Peyer's patch (tissue), 4 donors: ENCODE data around the gene DGKH. TPM values are rescaled to one million over a fixed set of nuclear protein-coding genes. Genes with fewer than 3 reads are reported as not detected.

Experiments
- DNase-seq, 3 donors: peaks; one replicate each; pipeline ENCODE4 v3.0.0-alpha.2; 2017 to 2019
- H3K27ac ChIP-seq, 4 donors: fragments of 200-600 bp; sonication (generic); one replicate each; pipeline ENCODE4 v1.5.1; 2016 to 2019
- H3K27me3 ChIP-seq, 2 donors: fragments of 200-600 bp; sonication (generic); one replicate each; pipeline ENCODE4 v1.5.1; 2019
- H3K36me3 ChIP-seq, 3 donors: fragments of 200-600 bp; sonication (generic); one replicate each; pipeline ENCODE4 v1.5.1; 2016 to 2019
- H3K4me1 ChIP-seq, 4 donors: fragments of 200-600 bp; sonication (generic); one replicate each; pipeline ENCODE4 v1.5.1; 2016 to 2019
- H3K4me3 ChIP-seq, 4 donors: fragments of 200-600 bp; sonication (generic); 1 replicate in 3 of 4; 2 replicates in 1 of 4; pipeline ENCODE4 v1.5.1; 2016 to 2019; ENCODE audit warnings: mild to moderate bottlenecking in 1 of 4
- H3K9me3 ChIP-seq, 4 donors: fragments of 200-600 bp; sonication (generic); one replicate each; pipeline ENCODE4 v1.5.1; 2016 to 2019; ENCODE audit warnings: mild to moderate bottlenecking in 1 of 4
- CTCF ChIP-seq, 6 experiments: fragments of 450-650 bp in 4 of 6; fragments of 200-600 bp in 2 of 6; sonication (generic) in 1 of 6; IDR thresholded peaks; one replicate each; pipeline ENCODE4 v1.5.1; 2017 to 2019; ENCODE audit warnings: antibody characterized with exemption in 6 of 6, mild to moderate bottlenecking in 3 of 6, moderate library complexity in 1 of 6
- POLR2A ChIP-seq, 2 donors: fragments of 450-650 bp; IDR thresholded peaks; one replicate each; pipeline ENCODE4 v1.5.1; 2017; ENCODE audit warnings: antibody characterized with exemption in 2 of 2, mild to moderate bottlenecking in 2 of 2, moderate library complexity in 2 of 2
- total RNA-seq, 4 donors: library from RNA; depleted of rRNA; stranded (reverse); fragments of >200 nt; gene quantifications; one replicate each; pipeline ENCODE4 v1.1.0, GENCODE V29; 2016

Gene DGKH
- total RNA-seq, 4 donors from 2014 or later, result 9.5 to 30.5 (median 18.8) TPM

GRCh38 chr13:42176294-42176693 lies 127.8 kb downstream of the DGKH start:
- DNase-seq, result no peak
- Histone ChIP-seq H3K36me3 (peaks cover 0 to 14% (median 0%) of the 10 kb centered on the region in 3 donors), H3K9me3 (no peaks in the 10 kb centered on the region), H3K4me1 (no peaks in the 10 kb centered on the region), H3K27me3 (no peaks in the 10 kb centered on the region), H3K27ac (no peak overlapping the region), H3K4me3 (no peak overlapping the region)
- TF ChIP-seq CTCF (IDR thresholded peaks at IDR 0.05) (no peak), POLR2A (IDR thresholded peaks at IDR 0.05) (no peak)

GRCh38 chr13:42177189-42177588 lies 128.7 kb downstream of the DGKH start:
- TF ChIP-seq POLR2A (IDR thresholded peaks at IDR 0.05) (no peak), CTCF (IDR thresholded peaks at IDR 0.05) (no peak)
- no peak for DNase-seq
- no peaks in the 10 kb centered on the region for H3K9me3 ChIP-seq
- no peak overlapping the region for H3K27ac ChIP-seq
- H3K36me3 ChIP-seq, result peaks cover 0 to 14% (median 0%) of the 10 kb centered on the region in 3 donors
- H3K27me3 ChIP-seq, result no peaks in the 10 kb centered on the region
- no peak overlapping the region for H3K4me3 ChIP-seq
- no peaks in the 10 kb centered on the region for H3K4me1 ChIP-seq

DNA sequence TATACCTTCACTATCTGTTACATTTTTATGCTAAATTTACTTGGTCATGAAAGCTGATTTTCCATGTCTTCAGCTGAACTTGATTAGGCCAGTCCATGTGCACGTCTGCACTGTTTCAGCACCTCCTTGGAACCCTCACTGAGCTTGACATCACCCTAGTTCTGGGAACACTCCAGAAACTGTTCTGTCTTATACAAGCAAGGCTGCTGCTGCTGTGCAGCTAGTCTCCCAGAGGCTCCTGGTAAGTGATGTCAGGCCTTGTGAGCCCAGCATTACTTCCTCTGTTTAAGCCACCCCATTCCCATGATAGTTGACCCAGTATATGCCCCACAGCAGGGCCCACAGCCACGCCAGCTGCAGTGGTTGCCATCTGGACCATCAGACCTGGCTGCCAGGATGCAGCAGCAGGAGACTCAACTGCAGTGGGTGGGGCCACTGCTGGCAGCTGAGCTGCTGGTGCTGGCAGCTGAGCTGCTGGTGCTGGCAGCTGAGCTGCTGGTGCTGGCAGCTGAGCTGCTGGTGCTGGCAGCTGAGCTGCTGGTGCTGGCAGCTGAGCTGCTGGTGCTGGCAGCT lies 133.0 kb downstream of the DGKH start:
- Histone ChIP-seq H3K36me3 (peaks cover 0 to 5% (median 0%) of the 10 kb centered on the region in 3 donors), H3K27ac (no peak overlapping the region), H3K4me1 (no peaks in the 10 kb centered on the region), H3K9me3 (no peaks in the 10 kb centered on the region), H3K27me3 (no peaks in the 10 kb centered on the region), H3K4me3 (no peak overlapping the region)
- TF ChIP-seq POLR2A (IDR thresholded peaks at IDR 0.05), result no peak
- TF ChIP-seq CTCF (IDR thresholded peaks at IDR 0.05), result no peak
- no peak for DNase-seq

GRCh38 chr13:42189061-42189460 lies 140.6 kb downstream of the DGKH start:
- H3K4me3 ChIP-seq, result no peak overlapping the region
- no peaks in the 10 kb centered on the region for H3K27me3 ChIP-seq
- no peak overlapping the region for H3K27ac ChIP-seq
- TF ChIP-seq CTCF (IDR thresholded peaks at IDR 0.05) (no peak), POLR2A (IDR thresholded peaks at IDR 0.05) (no peak)
- H3K36me3 ChIP-seq, result peaks cover 0 to 30% (median 0%) of the 10 kb centered on the region in 3 donors
- H3K9me3 ChIP-seq, result no peaks in the 10 kb centered on the region
- no peak for DNase-seq
- no peaks in the 10 kb centered on the region for H3K4me1 ChIP-seq

DNA sequence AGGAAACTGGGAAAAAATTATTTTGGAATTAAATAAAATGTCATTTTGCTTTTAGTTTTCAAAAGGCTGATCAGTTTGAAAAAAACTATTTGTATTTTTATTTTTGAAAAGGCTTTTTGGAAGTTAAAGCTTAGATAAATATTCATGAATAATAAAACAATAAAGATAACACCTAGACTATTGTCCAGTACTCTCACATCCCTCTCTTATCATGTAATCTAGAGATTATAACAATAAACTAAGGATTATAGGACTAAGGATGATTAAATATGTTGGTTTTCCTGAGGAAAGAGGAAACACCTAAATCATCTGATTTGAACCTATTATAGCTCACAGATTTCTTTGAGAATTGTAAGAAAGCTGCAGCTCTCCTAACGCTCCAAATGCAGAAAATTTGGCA lies 142.1 kb downstream of the DGKH start:
- no peaks in the 10 kb centered on the region for H3K27me3 ChIP-seq
- no peak overlapping the region for H3K4me3 ChIP-seq
- H3K9me3 ChIP-seq, result no peaks in the 10 kb centered on the region
- no peak for DNase-seq
- H3K36me3 ChIP-seq, result peaks cover 0 to 39% (median 0%) of the 10 kb centered on the region in 3 donors
- H3K27ac ChIP-seq, result no peak overlapping the region
- no peaks in the 10 kb centered on the region for H3K4me1 ChIP-seq
- no peak for TF ChIP-seq POLR2A (IDR thresholded peaks at IDR 0.05)
- no peak for TF ChIP-seq CTCF (IDR thresholded peaks at IDR 0.05)
